DMS 273 treated with DMSO at 0.1 percent for 48 hours (cell line): Measurements from ENCODE around the gene SAMD4A.
A peak's percentile ranks its signal among the peaks of the same experiment; 100 is the strongest.

Experiments
- DNase-seq: peaks from one replicate; lab custom pipeline; 2025; lab: John Stamatoyannopoulos, UW

Gene SAMD4A

GRCh38 chr14:54565785-54566409 is 1.0 kb upstream of the SAMD4A start:
- DNase-seq, result peak; percentile 55

- DNase-seq, result no peak
These were observed 303 bp downstream of the SAMD4A start for GRCh38 chr14:54567224-54567638.

GRCh38 chr14:54567639-54568561 is 972 bp downstream of the SAMD4A start:
- no peak for DNase-seq

GRCh38 chr14:54568821-54569595 is 2.1 kb downstream of the SAMD4A start:
- no peak for DNase-seq

- no peak for DNase-seq
These were observed 3.1 kb downstream of the SAMD4A start for GRCh38 chr14:54570047-54570446.

GRCh38 chr14:54570631-54571415 is 3.9 kb downstream of the SAMD4A start:
- no peak for DNase-seq

- DNase-seq, result peak; percentile 1
These were observed 5.4 kb downstream of the SAMD4A start for GRCh38 chr14:54572316-54572715.

- no peak for DNase-seq
These were observed 7.6 kb downstream of the SAMD4A start for GRCh38 chr14:54574528-54574927.

GRCh38 chr14:54577494-54577893 is 10.6 kb downstream of the SAMD4A start:
- no peak for DNase-seq

- no peak for DNase-seq
These were observed 11.0 kb downstream of the SAMD4A start for GRCh38 chr14:54577977-54578376.

- no peak for DNase-seq
These were observed 12.7 kb downstream of the SAMD4A start for GRCh38 chr14:54579621-54580020.

- no peak for DNase-seq
These were observed 14.0 kb downstream of the SAMD4A start for GRCh38 chr14:54580933-54581332.

- DNase-seq, result no peak
These were observed 15.4 kb downstream of the SAMD4A start for GRCh38 chr14:54582334-54582733.

- DNase-seq, result no peak
These were observed 17.2 kb downstream of the SAMD4A start for GRCh38 chr14:54584097-54584496.

GRCh38 chr14:54585214-54585613 is 18.3 kb downstream of the SAMD4A start:
- no peak for DNase-seq

- no peak for DNase-seq
These were observed 22.1 kb downstream of the SAMD4A start for GRCh38 chr14:54589076-54589475.

- DNase-seq, result no peak
These were observed 22.9 kb downstream of the SAMD4A start for GRCh38 chr14:54589843-54590242.

GRCh38 chr14:54590481-54590880 is 23.6 kb downstream of the SAMD4A start:
- no peak for DNase-seq

GRCh38 chr14:54591461-54591860 is 24.5 kb downstream of the SAMD4A start:
- DNase-seq, result no peak

- DNase-seq, result no peak
These were observed 24.9 kb downstream of the SAMD4A start for GRCh38 chr14:54591866-54592265.

- no peak for DNase-seq
These were observed 26.9 kb downstream of the SAMD4A start for GRCh38 chr14:54593860-54594259.

GRCh38 chr14:54594537-54594936 is 27.6 kb downstream of the SAMD4A start:
- DNase-seq, result no peak
